ENCODE measurements around the gene AKAP13.

- TF ChIP-seq CTCF (IDR thresholded peaks at IDR 0.05) (no peak), POLR2A (IDR thresholded peaks at IDR 0.05) (no peak), EP300 (IDR thresholded peaks at IDR 0.05) (no peak)
Observed at GRCh38 chr15:85589851-85590250, 209.4 kb downstream of the AKAP13 start.

Measured in ovary (tissue), 3 donors.